Uterus (tissue), 4 donors: ENCODE data around the gene RAPGEF2. TPM values are rescaled to one million over a fixed set of nuclear protein-coding genes. Genes with fewer than 3 reads are reported as not detected.
"Not testable (repeated sequence)": the region's sequence is repeated elsewhere in the genome, so short reads cannot be mapped to it uniquely, and the experiment has no call there.

Experiments used
- DNase-seq, 2 donors: peaks; one replicate each; pipeline ENCODE4 v3.0.0-alpha.2; 2019 to 2020
- H3K27ac ChIP-seq, 2 donors: fragments of 200-600 bp; sonication (generic); 1 replicate in 1 of 2; 2 replicates in 1 of 2; pipeline ENCODE4 v1.5.1; 2016 to 2018
- H3K27me3 ChIP-seq, 2 donors: fragments of 200-600 bp; sonication (generic); one replicate each; pipeline ENCODE4 v1.5.1; 2018 to 2019; ENCODE audit warnings: control low read depth in 1 of 2
- H3K36me3 ChIP-seq, 2 donors: fragments of 200-600 bp; sonication (generic); one replicate each; pipeline ENCODE4 v1.5.1; 2019; ENCODE audit warnings: control low read depth in 1 of 2
- H3K4me1 ChIP-seq, 2 donors: fragments of 200-600 bp; sonication (generic); one replicate each; pipeline ENCODE4 v1.5.1; 2018 to 2019; ENCODE audit warnings: control low read depth in 1 of 2
- H3K4me3 ChIP-seq, 2 donors: fragments of 200-600 bp; sonication (generic); 1 replicate in 1 of 2; 2 replicates in 1 of 2; pipeline ENCODE4 v1.5.1; 2018 to 2019; ENCODE audit warnings: mild to moderate bottlenecking in 1 of 2
- H3K9me3 ChIP-seq, 2 donors: fragments of 200-600 bp; sonication (generic); one replicate each; pipeline ENCODE4 v1.5.1; 2019; ENCODE audit warnings: control low read depth in 1 of 2
- CTCF ChIP-seq, 4 experiments: fragments of 200-600 bp in 2 of 4; fragments of 450-650 bp in 2 of 4; sonication (generic) in 2 of 4; IDR thresholded peaks; one replicate each; pipeline ENCODE4 v1.5.1; 2016 to 2019; ENCODE audit warnings: antibody characterized with exemption in 4 of 4, mild to moderate bottlenecking in 2 of 4, moderate library complexity in 1 of 4
- POLR2A ChIP-seq, 2 donors: fragments of 450-650 bp; IDR thresholded peaks; one replicate each; pipeline ENCODE4 v1.6.1; 2016; ENCODE audit warnings: antibody characterized with exemption in 2 of 2, mild to moderate bottlenecking in 1 of 2, moderate library complexity in 1 of 2
- intact Hi-C: fragments of 100-400 bp; cut with DNase I; formaldehyde crosslinking; loops from one replicate; pipeline ENCODE4 v1.15.1; 2023; ENCODE audit warnings: low total_unique reads
- total RNA-seq, 4 donors: library from RNA; depleted of rRNA in 3 of 4; stranded (reverse); fragments of >200 nt in 3 of 4; gene quantifications; one replicate each; pipeline versions ENCODE4 v1.1.0 to v1.2.4, GENCODE V29; 2014 to 2023
- donor health status: DM: yes; HTN: yes; CAD: no.

The RAPGEF2 gene
- total RNA-seq, 4 donors from 2014 or later, result 27.9 to 61.4 (median 40.5) TPM

- no peak for DNase-seq
- intact Hi-C loops, result no loop called here
- no peaks in the 10 kb centered on the region for H3K27me3 ChIP-seq
- H3K4me3 ChIP-seq, result no peak overlapping the region
- H3K36me3 ChIP-seq, result no peaks in the 10 kb centered on the region
- H3K4me1 ChIP-seq, result no peaks in the 10 kb centered on the region
- TF ChIP-seq POLR2A (IDR thresholded peaks at IDR 0.05), result no peak
- no peaks in the 10 kb centered on the region for H3K9me3 ChIP-seq
- no peak overlapping the region for H3K27ac ChIP-seq
Observed at GRCh38 chr4:159370286-159370685, 267.4 kb downstream of the RAPGEF2 start.

GRCh38 chr4:159374749-159375530 is 272.1 kb downstream of the RAPGEF2 start:
- intact Hi-C loops, result no loop called here
- H3K27me3 ChIP-seq, result no peaks in the 10 kb centered on the region
- no peaks in the 10 kb centered on the region for H3K9me3 ChIP-seq
- H3K36me3 ChIP-seq, result no peaks in the 10 kb centered on the region
- H3K4me1 ChIP-seq, result no peaks in the 10 kb centered on the region
- H3K4me3 ChIP-seq, result no peak overlapping the region
- no peak for DNase-seq
- H3K27ac ChIP-seq, result no peak overlapping the region
- no peak for TF ChIP-seq POLR2A (IDR thresholded peaks at IDR 0.05)
- TF ChIP-seq CTCF (IDR thresholded peaks at IDR 0.05), result no peak

GRCh38 chr4:159376289-159376688 is 273.4 kb downstream of the RAPGEF2 start:
- no peak for DNase-seq
- no peak overlapping the region for H3K4me3 ChIP-seq
- H3K27me3 ChIP-seq, result no peaks in the 10 kb centered on the region
- H3K36me3 ChIP-seq, result no peaks in the 10 kb centered on the region
- TF ChIP-seq CTCF (IDR thresholded peaks at IDR 0.05) (no peak), POLR2A (IDR thresholded peaks at IDR 0.05) (no peak)
- no peaks in the 10 kb centered on the region for H3K9me3 ChIP-seq
- intact Hi-C loops, result no loop called here
- no peaks in the 10 kb centered on the region for H3K4me1 ChIP-seq
- H3K27ac ChIP-seq, result no peak overlapping the region

GRCh38 chr4:159378056-159378616 is 275.3 kb downstream of the RAPGEF2 start:
- Histone ChIP-seq H3K27ac (no peak overlapping the region), H3K27me3 (no peaks in the 10 kb centered on the region), H3K9me3 (no peaks in the 10 kb centered on the region), H3K4me3 (no peak overlapping the region), H3K36me3 (no peaks in the 10 kb centered on the region), H3K4me1 (no peaks in the 10 kb centered on the region)
- TF ChIP-seq CTCF (IDR thresholded peaks at IDR 0.05) (no peak), POLR2A (IDR thresholded peaks at IDR 0.05) (no peak)
- intact Hi-C loops, result no loop called here
- no peak for DNase-seq

GRCh38 chr4:159379064-159379463 is 276.2 kb downstream of the RAPGEF2 start:
- H3K27me3 ChIP-seq, DNase-seq, H3K9me3 ChIP-seq, H3K4me3 ChIP-seq, intact Hi-C loops, H3K36me3 ChIP-seq, H3K27ac ChIP-seq, H3K4me1 ChIP-seq: not testable (repeated sequence)

- TF ChIP-seq CTCF (IDR thresholded peaks at IDR 0.05) (no peak), POLR2A (IDR thresholded peaks at IDR 0.05) (no peak)
- H3K4me1 ChIP-seq, result no peaks in the 10 kb centered on the region
- intact Hi-C loops, result no loop called here
- no peaks in the 10 kb centered on the region for H3K27me3 ChIP-seq
- H3K4me3 ChIP-seq, result no peak overlapping the region
- H3K27ac ChIP-seq, result no peak overlapping the region
- H3K36me3 ChIP-seq, result no peaks in the 10 kb centered on the region
- H3K9me3 ChIP-seq, result no peaks in the 10 kb centered on the region
- DNase-seq, result no peak
Observed at GRCh38 chr4:159379836-159380235, 277.0 kb downstream of the RAPGEF2 start.
